Measurements from ENCODE around the gene HRCT1.
A peak's percentile ranks its signal among the peaks of the same experiment; 100 is the strongest.
"Not testable (repeated sequence)": the region's sequence is repeated elsewhere in the genome, so short reads cannot be mapped to it uniquely, and the experiment has no call there.

HRCT1 gene

GRCh38 chr9:35897376-35898099 lies 8.5 kb upstream of the HRCT1 start:
- not testable (repeated sequence) for DNase-seq

GRCh38 chr9:35898337-35898736 lies 7.7 kb upstream of the HRCT1 start:
- no peak for DNase-seq

GRCh38 chr9:35899021-35899420 lies 7.0 kb upstream of the HRCT1 start:
- no peak for DNase-seq

GRCh38 chr9:35903049-35903448 lies 3.0 kb upstream of the HRCT1 start:
- DNase-seq, result peak; percentile 40 to 41

GRCh38 chr9:35904338-35904737 lies 1.7 kb upstream of the HRCT1 start:
- no peak for DNase-seq

- DNase-seq, result no peak
These were observed 786 bp upstream of the HRCT1 start for GRCh38 chr9:35905051-35905781.

- no peak for DNase-seq
These were observed 1.1 kb downstream of the HRCT1 start for GRCh38 chr9:35906923-35907699.

GRCh38 chr9:35907711-35908503 lies 1.9 kb downstream of the HRCT1 start:
- no peak for DNase-seq

- no peak for DNase-seq
These were observed 2.6 kb downstream of the HRCT1 start for GRCh38 chr9:35908504-35909125.

- DNase-seq, result no peak
These were observed 3.3 kb downstream of the HRCT1 start, which contains the start of gene SPAAR for GRCh38 chr9:35909274-35909673. Gene SPAAR, plus strand, starts transcription at chr9:35909490. Its CDS starts 974 bp downstream, at chr9:35910464.

- DNase-seq, result no peak
These were observed 3.9 kb downstream of the HRCT1 start for GRCh38 chr9:35909687-35910612.

- DNase-seq, result peak; percentile 20 to 31
These were observed 4.8 kb downstream of the HRCT1 start for GRCh38 chr9:35910613-35911359.

- no peak for DNase-seq
These were observed 5.7 kb downstream of the HRCT1 start for GRCh38 chr9:35911690-35912089.

GRCh38 chr9:35912791-35913400 lies 6.9 kb downstream of the HRCT1 start:
- DNase-seq, result no peak

- DNase-seq, result not testable (repeated sequence)
These were observed 7.4 kb downstream of the HRCT1 start for GRCh38 chr9:35913429-35913828.

GRCh38 chr9:35914301-35914807 lies 8.4 kb downstream of the HRCT1 start:
- no peak for DNase-seq

GRCh38 chr9:35915681-35916294 lies 9.8 kb downstream of the HRCT1 start:
- no peak for DNase-seq

- DNase-seq, result no peak
These were observed 11.3 kb downstream of the HRCT1 start for GRCh38 chr9:35917261-35917660.

- DNase-seq, result no peak
These were observed 12.8 kb downstream of the HRCT1 start for GRCh38 chr9:35918780-35919179.

All from AML-193 (cell line).